GM12878 (cell line): ENCODE measurements around the gene BTBD19. TPM values are rescaled to one million over a fixed set of nuclear protein-coding genes. Genes with fewer than 3 reads are reported as not detected.
"Not testable (repeated sequence)": the region's sequence is repeated elsewhere in the genome, so short reads cannot be mapped to it uniquely, and the experiment has no call there.

Experiments used
- ATAC-seq: fragments of 200-7000 bp; cut with Tn5 transposase; 3 replicates; pipeline ENCODE4 v1.9.1; 2020; ENCODE audit warnings: mild to moderate bottlenecking, moderate library complexity
- BruUV-seq: library from RNA; stranded (reverse); fragments of 400-500 nt; replicated peaks from 2 replicates; lab custom pipeline; 2021; lab: Mats Ljungman, UMichigan
- CTCF ChIA-PET: fragments of 300-600 bp; sonication (Branson Sonifier 250); formaldehyde crosslinking; extraction: SDS; loops from one replicate; lab custom pipeline; 2021; ENCODE audit warnings: inconsistent platforms; lab: Yijun Ruan, JAX
- POLR2A ChIA-PET: fragments of 350-600 bp; formaldehyde crosslinking; extraction: SDS; loops from one replicate; lab custom pipeline; 2021; ENCODE audit warnings: inconsistent platforms; lab: Charles Lee
- RAD21 ChIA-PET: fragments of 300-600 bp; sonication (Branson Sonifier 250); formaldehyde crosslinking; loops from one replicate; lab custom pipeline; 2023; ENCODE audit warnings: antibody characterized with exemption; ENCODE audit not compliant: unreplicated experiment; lab: Charles Lee
- SMC1A ChIA-PET: fragments of 300-600 bp; sonication (Branson Sonifier 250); formaldehyde crosslinking; loops from one replicate; lab custom pipeline; 2023; ENCODE audit not compliant: unreplicated experiment, uncharacterized antibody; lab: Charles Lee
- DNase-seq: peaks from one replicate; pipeline ENCODE4 v3.0.0-alpha.2; 2011; ENCODE audit warnings: low read depth, low spot score
- FAIRE-seq: peaks from 3 replicates; lab custom pipeline; 2011; peaks lifted over from hg19 to GRCh38; lab: Jason Lieb, UNC
- H2AFZ ChIP-seq: 2 replicates; pipeline ENCODE4 v1.6.0; 2011; ENCODE audit warnings: low read depth, low read length, control low read depth; ENCODE audit not compliant: control insufficient read depth
- H3K27ac ChIP-seq: 2 replicates; pipeline ENCODE4 v1.5.1; 2011; ENCODE audit warnings: control low read depth; ENCODE audit not compliant: control insufficient read depth, insufficient read depth
- H3K27me3 ChIP-seq, 2 experiments: replicated peaks in 1 of 2; 2 replicates each; pipeline versions ENCODE4 v1.6.0 to v1.6.1; 2011; ENCODE audit warnings: low read length in 1 of 2; ENCODE audit not compliant: control insufficient read depth in 2 of 2, insufficient read depth in 2 of 2
- H3K36me3 ChIP-seq, 2 experiments: 2 replicates each; pipeline ENCODE4 v1.5.1; 2011; ENCODE audit warnings: low read length in 1 of 2; ENCODE audit not compliant: control insufficient read depth in 2 of 2, insufficient read depth in 2 of 2
- H3K4me1 ChIP-seq: 2 replicates; pipeline ENCODE4 v1.6.1; 2011; ENCODE audit warnings: mild to moderate bottlenecking, low read length, moderate library complexity, mixed read lengths; ENCODE audit not compliant: control insufficient read depth, insufficient read depth
- H3K4me2 ChIP-seq: 2 replicates; pipeline ENCODE4 v1.6.0; 2011; ENCODE audit warnings: control low read depth; ENCODE audit not compliant: control insufficient read depth, insufficient read depth
- H3K4me3 ChIP-seq: fragments of 200-600 bp; sonication (generic); 2 replicates; pipeline ENCODE4 v1.5.1; 2016
- H3K79me2 ChIP-seq: 2 replicates; pipeline ENCODE4 v1.6.0; 2011; ENCODE audit warnings: low read length; ENCODE audit not compliant: control insufficient read depth, insufficient read depth
- H3K9ac ChIP-seq: 2 replicates; pipeline ENCODE4 v1.8.0; 2011; ENCODE audit warnings: low read length, control low read depth, mixed read lengths; ENCODE audit not compliant: control insufficient read depth, insufficient read depth
- H3K9me3 ChIP-seq: replicated peaks from 3 replicates; pipeline ENCODE4 v1.5.1; 2011; ENCODE audit warnings: mild to moderate bottlenecking, low read length; ENCODE audit not compliant: control insufficient read depth, insufficient read depth
- H4K20me1 ChIP-seq: 2 replicates; pipeline ENCODE4 v1.6.0; 2011; ENCODE audit not compliant: control insufficient read depth, insufficient read depth
- HDGF ChIP-seq: fragments of 450-650 bp; IDR thresholded peaks from 2 replicates; pipeline ENCODE4 v1.6.1; 2016; ENCODE audit warnings: antibody characterized with exemption
- IKZF2 ChIP-seq, 2 experiments: fragments of 450-650 bp; IDR thresholded peaks; 2 replicates each; pipeline ENCODE4 v1.6.1; 2017; ENCODE audit warnings: mild to moderate bottlenecking in 2 of 2, moderate library complexity in 2 of 2
- RELA ChIP-seq: fragments of 450-650 bp; IDR thresholded peaks from 2 replicates; pipeline ENCODE4 v1.8.0; 2014; ENCODE audit warnings: borderline replicate concordance; ENCODE audit not compliant: partially characterized antibody
- SMC3 ChIP-seq: IDR thresholded peaks from 2 replicates; pipeline ENCODE4 v1.6.1; 2011; ENCODE audit warnings: low read length, improper control_type of control experiment, borderline replicate concordance
- SUZ12 ChIP-seq: fragments of 200-600 bp; sonication (generic); IDR thresholded peaks from one replicate; pipeline ENCODE4 v1.6.1; 2018; ENCODE audit warnings: antibody characterized with exemption, mild to moderate bottlenecking; ENCODE audit not compliant: unreplicated experiment
- WGBS: methylation state at CpG from one replicate; pipeline ENCODE4 v1.1.6; 2016; ENCODE audit warnings: low lambda C conversion rate; ENCODE audit not compliant: insufficient replicate concordance, insufficient coverage; ENCODE audit errors: missing lambda C conversion rate; 5-methylcytosine and 5-hydroxymethylcytosine counted together
- in situ Hi-C: fragments of 300-500 bp; cut with MboI; formaldehyde crosslinking; loops from 9 replicates; pipeline ENCODE4 v1.14.3; 2018; ENCODE audit warnings: mixed read lengths
- intact Hi-C: fragments of 100-400 bp; cut with micrococcal nuclease; formaldehyde crosslinking; loops from one replicate; pipeline ENCODE4 v1.14.2; 2022; ENCODE audit not compliant: unreplicated experiment
- polyA plus RNA-seq, 11 experiments: library from polyadenylated mRNA; depleted of rRNA in 4 of 11; unstranded in 6 of 11; stranded (reverse) in 5 of 11; fragments of >200 nt; fragmentation: Nextera tagmentation in 4 of 11; fragmentation: Illumina TruSeq in 1 of 11; extraction: Ambion mirVana in 4 of 11; extraction: Trizol in 1 of 11; gene quantifications; 1 replicate in 1 of 11; 2 replicates in 10 of 11; pipeline versions ENCODE4 v1.2.1 to v1.2.3, GENCODE V29; 2011 to 2016; ENCODE audit warnings: inconsistent platforms in 2 of 11, missing spikeins in 2 of 11, low read depth in 1 of 11
- total RNA-seq, 4 experiments: library from RNA; depleted of rRNA in 3 of 4; stranded (reverse); fragments of >200 nt in 3 of 4; fragmentation: Illumina TruSeq in 1 of 4; extraction: Trizol in 1 of 4; gene quantifications; 2 replicates each; pipeline versions ENCODE4 v1.2.1 to v1.2.3, GENCODE V29; 2013 to 2021
- TF ChIP-seq, protein P1 (sequence below): fragments of 450-650 bp; IDR thresholded peaks from 2 replicates; pipeline ENCODE4 v1.6.1; 2016; ENCODE audit warnings: mild to moderate bottlenecking
- TF ChIP-seq, protein P2 (sequence below): IDR thresholded peaks from 2 replicates; pipeline ENCODE4 v1.6.1; 2011; ENCODE audit warnings: mild to moderate bottlenecking, low read depth, low read length, moderate library complexity; ENCODE audit not compliant: insufficient replicate concordance
- TF ChIP-seq, protein P3 (sequence below): fragments of 450-650 bp; IDR thresholded peaks from 2 replicates; pipeline ENCODE4 v1.6.1; 2014; ENCODE audit warnings: mild to moderate bottlenecking
- TF ChIP-seq, protein P4 (sequence below): fragments of 450-650 bp; formaldehyde crosslinking; IDR thresholded peaks from 2 replicates; pipeline ENCODE4 v1.4.0; 2020; ENCODE audit warnings: mild to moderate bottlenecking, moderate library complexity

BTBD19 gene
- total and polyA plus RNA-seq, 10 of the 15 experiments (the other 5 are each of a cell fraction or from before 2014, with no cell fraction given) = 0.13 to 2.7 (median 0.42) TPM

DNA sequence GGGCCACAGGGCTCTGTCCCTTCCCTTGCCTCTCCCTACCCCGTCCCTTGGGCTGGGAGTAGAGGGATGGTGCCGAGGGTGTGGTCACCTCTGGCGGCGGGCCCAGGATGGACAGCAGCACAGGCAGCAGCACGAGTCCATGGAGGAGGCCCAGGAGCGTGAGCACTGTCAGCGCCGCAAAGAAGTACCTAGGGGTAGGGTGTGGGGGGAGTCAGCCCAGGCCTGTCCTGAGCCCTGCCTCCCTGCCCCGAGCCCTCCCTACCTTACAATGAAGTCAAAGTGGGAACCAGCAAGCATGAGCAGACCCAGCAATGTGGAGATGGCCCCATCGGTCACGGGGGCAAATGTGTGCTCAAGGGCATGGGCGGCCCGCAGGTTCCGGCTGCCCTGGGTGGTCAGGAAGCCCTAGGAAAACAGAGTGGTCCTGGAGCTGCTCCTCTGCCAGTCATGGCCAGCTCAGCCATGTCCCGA, 14.7 kb downstream of the BTBD19 start:
- in situ Hi-C loops (no loop called here), intact Hi-C loops (no loop called here)
- Histone ChIP-seq H3K9ac (no peak overlapping the region), H4K20me1 (no peaks in the 10 kb centered on the region), H3K4me1 (peaks cover 4% of the 10 kb centered on the region), H3K4me2 (no peak overlapping the region), H3K27me3 (no peaks in the 10 kb centered on the region; a peak in 1 of 4 replicates), H3K36me3 (no peaks in the 10 kb centered on the region), H2AFZ (no peak overlapping the region), H3K27ac (no peak overlapping the region), H3K79me2 (no peaks in the 10 kb centered on the region), H3K4me3 (no peak overlapping the region), H3K9me3 (no peaks in the 10 kb centered on the region)
- WGBS = 87% methylated on average over 15 of the region's 15 CpGs
- TF ChIP-seq SUZ12 (no peak), RELA (no peak), IKZF2 (IDR thresholded peaks at IDR 0.05) (no peak), HDGF (no peak), SMC3 (no peak)
- TF ChIP-seq, protein P1, sequence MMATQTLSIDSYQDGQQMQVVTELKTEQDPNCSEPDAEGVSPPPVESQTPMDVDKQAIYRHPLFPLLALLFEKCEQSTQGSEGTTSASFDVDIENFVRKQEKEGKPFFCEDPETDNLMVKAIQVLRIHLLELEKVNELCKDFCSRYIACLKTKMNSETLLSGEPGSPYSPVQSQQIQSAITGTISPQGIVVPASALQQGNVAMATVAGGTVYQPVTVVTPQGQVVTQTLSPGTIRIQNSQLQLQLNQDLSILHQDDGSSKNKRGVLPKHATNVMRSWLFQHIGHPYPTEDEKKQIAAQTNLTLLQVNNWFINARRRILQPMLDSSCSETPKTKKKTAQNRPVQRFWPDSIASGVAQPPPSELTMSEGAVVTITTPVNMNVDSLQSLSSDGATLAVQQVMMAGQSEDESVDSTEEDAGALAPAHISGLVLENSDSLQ = no peak
- TF ChIP-seq, protein P2, sequence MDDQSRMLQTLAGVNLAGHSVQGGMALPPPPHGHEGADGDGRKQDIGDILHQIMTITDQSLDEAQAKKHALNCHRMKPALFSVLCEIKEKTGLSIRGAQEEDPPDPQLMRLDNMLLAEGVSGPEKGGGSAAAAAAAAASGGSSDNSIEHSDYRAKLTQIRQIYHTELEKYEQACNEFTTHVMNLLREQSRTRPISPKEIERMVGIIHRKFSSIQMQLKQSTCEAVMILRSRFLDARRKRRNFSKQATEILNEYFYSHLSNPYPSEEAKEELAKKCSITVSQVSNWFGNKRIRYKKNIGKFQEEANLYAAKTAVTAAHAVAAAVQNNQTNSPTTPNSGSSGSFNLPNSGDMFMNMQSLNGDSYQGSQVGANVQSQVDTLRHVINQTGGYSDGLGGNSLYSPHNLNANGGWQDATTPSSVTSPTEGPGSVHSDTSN = no peak
- TF ChIP-seq, protein P3, sequence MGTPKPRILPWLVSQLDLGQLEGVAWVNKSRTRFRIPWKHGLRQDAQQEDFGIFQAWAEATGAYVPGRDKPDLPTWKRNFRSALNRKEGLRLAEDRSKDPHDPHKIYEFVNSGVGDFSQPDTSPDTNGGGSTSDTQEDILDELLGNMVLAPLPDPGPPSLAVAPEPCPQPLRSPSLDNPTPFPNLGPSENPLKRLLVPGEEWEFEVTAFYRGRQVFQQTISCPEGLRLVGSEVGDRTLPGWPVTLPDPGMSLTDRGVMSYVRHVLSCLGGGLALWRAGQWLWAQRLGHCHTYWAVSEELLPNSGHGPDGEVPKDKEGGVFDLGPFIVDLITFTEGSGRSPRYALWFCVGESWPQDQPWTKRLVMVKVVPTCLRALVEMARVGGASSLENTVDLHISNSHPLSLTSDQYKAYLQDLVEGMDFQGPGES = no peak
- TF ChIP-seq, protein P4, sequence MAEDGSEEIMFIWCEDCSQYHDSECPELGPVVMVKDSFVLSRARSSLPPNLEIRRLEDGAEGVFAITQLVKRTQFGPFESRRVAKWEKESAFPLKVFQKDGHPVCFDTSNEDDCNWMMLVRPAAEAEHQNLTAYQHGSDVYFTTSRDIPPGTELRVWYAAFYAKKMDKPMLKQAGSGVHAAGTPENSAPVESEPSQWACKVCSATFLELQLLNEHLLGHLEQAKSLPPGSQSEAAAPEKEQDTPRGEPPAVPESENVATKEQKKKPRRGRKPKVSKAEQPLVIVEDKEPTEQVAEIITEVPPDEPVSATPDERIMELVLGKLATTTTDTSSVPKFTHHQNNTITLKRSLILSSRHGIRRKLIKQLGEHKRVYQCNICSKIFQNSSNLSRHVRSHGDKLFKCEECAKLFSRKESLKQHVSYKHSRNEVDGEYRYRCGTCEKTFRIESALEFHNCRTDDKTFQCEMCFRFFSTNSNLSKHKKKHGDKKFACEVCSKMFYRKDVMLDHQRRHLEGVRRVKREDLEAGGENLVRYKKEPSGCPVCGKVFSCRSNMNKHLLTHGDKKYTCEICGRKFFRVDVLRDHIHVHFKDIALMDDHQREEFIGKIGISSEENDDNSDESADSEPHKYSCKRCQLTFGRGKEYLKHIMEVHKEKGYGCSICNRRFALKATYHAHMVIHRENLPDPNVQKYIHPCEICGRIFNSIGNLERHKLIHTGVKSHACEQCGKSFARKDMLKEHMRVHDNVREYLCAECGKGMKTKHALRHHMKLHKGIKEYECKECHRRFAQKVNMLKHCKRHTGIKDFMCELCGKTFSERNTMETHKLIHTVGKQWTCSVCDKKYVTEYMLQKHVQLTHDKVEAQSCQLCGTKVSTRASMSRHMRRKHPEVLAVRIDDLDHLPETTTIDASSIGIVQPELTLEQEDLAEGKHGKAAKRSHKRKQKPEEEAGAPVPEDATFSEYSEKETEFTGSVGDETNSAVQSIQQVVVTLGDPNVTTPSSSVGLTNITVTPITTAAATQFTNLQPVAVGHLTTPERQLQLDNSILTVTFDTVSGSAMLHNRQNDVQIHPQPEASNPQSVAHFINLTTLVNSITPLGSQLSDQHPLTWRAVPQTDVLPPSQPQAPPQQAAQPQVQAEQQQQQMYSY = no peak
- FAIRE-seq (no peak), DNase-seq (no peak), ATAC-seq (no peak)
- CTCF ChIA-PET = interaction anchor here (0.9 to 3.6 kb wide), 7 partner anchors 10 to 33 kb away, joined by 3 to 21 read pairs (median 5); partner anchors contain the start of gene PLK3
- BruUV-seq = no TSS peak
- RAD21 ChIA-PET = interaction anchor here (0.7 to 2.1 kb wide), 6 partner anchors 13 to 480 kb away, joined by 3 to 5 read pairs (median 3); partner anchors contain the start of genes HECTD3, PLK3 and UROD
- POLR2A ChIA-PET = interaction anchor here (0.6 to 3.6 kb wide), 3 partner anchors 14 to 480 kb away, joined by 4 to 23 read pairs (median 5); partner anchors contain the start of gene BTBD19
- SMC1A ChIA-PET = interaction anchor here (0.9 to 1.1 kb wide), 3 partner anchors 18 to 94 kb away, joined by 3 read pairs; no protein-coding TSS in a partner anchor

DNA sequence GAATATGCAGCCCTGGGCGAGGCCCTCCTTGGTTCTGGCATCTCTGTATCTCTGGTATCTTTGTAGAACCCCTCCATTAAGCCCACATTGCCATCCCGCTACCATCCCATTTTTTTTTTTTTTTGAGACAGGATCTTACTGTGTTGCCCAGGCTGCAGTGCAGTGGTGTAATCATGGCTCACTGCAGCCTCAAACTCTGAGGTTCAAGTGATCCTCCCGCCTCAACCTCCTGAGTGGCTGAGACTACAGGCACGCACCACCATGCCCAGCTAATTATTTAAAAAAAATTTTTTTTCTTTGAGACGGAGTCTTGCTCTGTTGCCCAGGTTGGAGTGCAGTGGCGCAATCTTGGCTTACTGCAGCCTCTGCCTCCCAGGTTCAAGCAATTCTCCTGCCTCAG, 16.1 kb downstream of the BTBD19 start:
- H3K9me3 ChIP-seq, SMC1A ChIA-PET, DNase-seq, FAIRE-seq, H3K4me2 ChIP-seq, H3K4me3 ChIP-seq, H3K27me3 ChIP-seq, in situ Hi-C loops, H3K36me3 ChIP-seq, H2AFZ ChIP-seq, H3K9ac ChIP-seq, H3K79me2 ChIP-seq, ATAC-seq, H3K4me1 ChIP-seq, H3K27ac ChIP-seq, intact Hi-C loops, H4K20me1 ChIP-seq, BruUV-seq, CTCF ChIA-PET: not testable (repeated sequence)
- WGBS = 72% methylated on average over 6 of the region's 6 CpGs
- RAD21 ChIA-PET = interaction anchor here (1.4 kb wide), 1 partner anchor 24 kb away, joined by 6 read pairs; the partner anchor contains the start of gene PLK3
- POLR2A ChIA-PET = interaction anchor here (0.9 kb wide), 1 partner anchor 26 kb away, joined by 3 read pairs; no protein-coding TSS in a partner anchor
